OCI-LY1 (cell line): ENCODE measurements around the gene DYRK2.

Experiments
- H2AFZ ChIP-seq: fragments of 200-600 bp; sonication (generic), shearing (Covaris generic); 2 replicates; pipeline ENCODE4 v1.6.0; 2014; ENCODE audit warnings: antibody characterized with exemption, mild to moderate bottlenecking, low read length
- H3F3A ChIP-seq: fragments of 200-600 bp; sonication (generic), shearing (Covaris generic); 2 replicates; pipeline ENCODE4 v1.6.0; 2014; ENCODE audit warnings: mild to moderate bottlenecking, antibody characterized with exemption, low read length, moderate library complexity; ENCODE audit not compliant: insufficient read depth
- H3K27ac ChIP-seq: fragments of 200-600 bp; sonication (generic); 2 replicates; pipeline ENCODE4 v1.5.1; 2014; ENCODE audit warnings: low read length, mixed run types, mild to moderate bottlenecking, low read depth; ENCODE audit not compliant: poor library complexity, severe bottlenecking
- H3K27me3 ChIP-seq: fragments of 200-600 bp; sonication (generic); 2 replicates; pipeline ENCODE4 v1.6.0; 2014; ENCODE audit warnings: antibody characterized with exemption, mild to moderate bottlenecking, low read length, moderate library complexity; ENCODE audit not compliant: insufficient read depth
- H3K36me3 ChIP-seq: fragments of 200-600 bp; sonication (generic); 2 replicates; pipeline ENCODE4 v1.6.1; 2014; ENCODE audit warnings: mild to moderate bottlenecking, antibody characterized with exemption, low read length, moderate library complexity, mixed read lengths; ENCODE audit not compliant: insufficient read depth
- H3K4me1 ChIP-seq: fragments of 200-600 bp; sonication (generic); 2 replicates; pipeline ENCODE4 v1.5.1; 2014; ENCODE audit warnings: mild to moderate bottlenecking, low read length, moderate library complexity; ENCODE audit not compliant: insufficient read depth, severe bottlenecking
- H3K4me2 ChIP-seq: fragments of 200-600 bp; sonication (generic), shearing (Covaris generic); 2 replicates; pipeline ENCODE4 v1.6.1; 2014; ENCODE audit warnings: low read length
- H3K4me3 ChIP-seq: fragments of 200-600 bp; sonication (generic); 2 replicates; pipeline ENCODE4 v1.5.1; 2014; ENCODE audit warnings: low read length, low read depth, mild to moderate bottlenecking, mixed read lengths; ENCODE audit not compliant: poor library complexity, severe bottlenecking
- H3K79me2 ChIP-seq: fragments of 200-600 bp; shearing (Covaris generic); 2 replicates; pipeline ENCODE4 v1.6.1; 2016; ENCODE audit warnings: mixed run types, low read length, mixed read lengths; ENCODE audit not compliant: insufficient read depth
- H3K9ac ChIP-seq: fragments of 200-600 bp; sonication (generic), shearing (Covaris generic); 2 replicates; pipeline ENCODE4 v1.6.1; 2014; ENCODE audit warnings: mild to moderate bottlenecking, low read length, mixed read lengths
- H3K9me2 ChIP-seq: fragments of 200-600 bp; sonication (generic), shearing (Covaris generic); 2 replicates; pipeline ENCODE4 v1.6.1; 2014; ENCODE audit warnings: low read depth, mild to moderate bottlenecking, low read length, mixed read lengths
- H3K9me3 ChIP-seq: fragments of 200-600 bp; shearing (Covaris generic); 2 replicates; pipeline ENCODE4 v1.6.1; 2014; ENCODE audit warnings: low read length, mixed read lengths
- H4K20me1 ChIP-seq: fragments of 200-600 bp; sonication (generic), shearing (Covaris generic); 2 replicates; pipeline ENCODE4 v1.6.0; 2016; ENCODE audit warnings: mild to moderate bottlenecking, low read length; ENCODE audit not compliant: insufficient read depth
- CTCF ChIP-seq: fragments of 200-600 bp; sonication (generic), shearing (Covaris generic); IDR thresholded peaks from 2 replicates; pipeline ENCODE4 v1.5.1; 2017; ENCODE audit warnings: mild to moderate bottlenecking, antibody characterized with exemption, low read length, moderate library complexity, mixed read lengths
- EZH2 ChIP-seq: fragments of 200-600 bp; sonication (generic), shearing (Covaris generic); IDR thresholded peaks from 2 replicates; pipeline ENCODE4 v1.8.0; 2017; ENCODE audit warnings: borderline replicate concordance, mixed run types, mild to moderate bottlenecking, antibody characterized with exemption, low read length, moderate library complexity, mixed read lengths

The DYRK2 gene

GRCh38 chr12:67618303-67618702 is 30.2 kb upstream of the DYRK2 start:
- H3K4me2 ChIP-seq, result no peak overlapping the region

GRCh38 chr12:67621112-67621511 is 27.4 kb upstream of the DYRK2 start:
- TF ChIP-seq EZH2 (no peak), CTCF (no peak)
- Histone ChIP-seq H3K36me3 (no peaks in the 10 kb centered on the region), H3K27me3 (no peaks in the 10 kb centered on the region), H2AFZ (no peak overlapping the region), H3K9ac (no peak overlapping the region), H3K27ac (no peak overlapping the region), H3F3A (no peaks in the 10 kb centered on the region), H4K20me1 (no peaks in the 10 kb centered on the region), H3K4me2 (no peak overlapping the region), H3K4me3 (no peak overlapping the region), H3K4me1 (no peaks in the 10 kb centered on the region), H3K9me2 (no peaks in the 10 kb centered on the region), H3K9me3 (no peaks in the 10 kb centered on the region), H3K79me2 (no peaks in the 10 kb centered on the region)

More at GRCh38 chr12:67618303-67618702, 30.2 kb upstream of the DYRK2 start:
- H3K9me3 ChIP-seq, result no peaks in the 10 kb centered on the region
- no peaks in the 10 kb centered on the region for H3K4me1 ChIP-seq
- no peaks in the 10 kb centered on the region for H3K36me3 ChIP-seq
- H2AFZ ChIP-seq, result no peak overlapping the region
- no peak overlapping the region for H3K27ac ChIP-seq
- no peaks in the 10 kb centered on the region for H3K9me2 ChIP-seq
- H3F3A ChIP-seq, result no peaks in the 10 kb centered on the region
- TF ChIP-seq CTCF (no peak), EZH2 (no peak)
- H3K4me3 ChIP-seq, result no peak overlapping the region
- no peaks in the 10 kb centered on the region for H4K20me1 ChIP-seq
- H3K27me3 ChIP-seq, result no peaks in the 10 kb centered on the region
- no peaks in the 10 kb centered on the region for H3K79me2 ChIP-seq
- no peak overlapping the region for H3K9ac ChIP-seq

GRCh38 chr12:67621926-67622325 is 26.6 kb upstream of the DYRK2 start:
- no peak for TF ChIP-seq CTCF
- no peak for TF ChIP-seq EZH2
- Histone ChIP-seq H3K4me3 (no peak overlapping the region), H3K9ac (no peak overlapping the region), H3K4me2 (no peak overlapping the region), H3K9me3 (no peaks in the 10 kb centered on the region), H3K4me1 (no peaks in the 10 kb centered on the region), H3K27me3 (no peaks in the 10 kb centered on the region), H4K20me1 (no peaks in the 10 kb centered on the region), H3K27ac (no peak overlapping the region), H3K36me3 (no peaks in the 10 kb centered on the region), H3F3A (no peaks in the 10 kb centered on the region), H2AFZ (no peak overlapping the region), H3K79me2 (no peaks in the 10 kb centered on the region), H3K9me2 (no peaks in the 10 kb centered on the region)
